Measurements from ENCODE around the gene TMEM150B. TPM values are rescaled to one million over a fixed set of nuclear protein-coding genes. Genes with fewer than 3 reads are reported as not detected.

TMEM150B gene
- total RNA-seq, 1 donor from 2014 or later: not detected

- Mint-ChIP-seq H3K4me1 (ENCODE audit: unreplicated experiment) (peaks cover 9% of the 10 kb centered on the region), H3K27ac (ENCODE audit: unreplicated experiment) (no peak overlapping the region), H3K4me3 (ENCODE audit: unreplicated experiment) (no peak overlapping the region), H3K27me3 (ENCODE audit: unreplicated experiment) (peaks cover 38% of the 10 kb centered on the region), H3K9me3 (ENCODE audit: unreplicated experiment) (no peaks in the 10 kb centered on the region), H3K36me3 (ENCODE audit: low read depth, unreplicated experiment) (no peaks in the 10 kb centered on the region)
- TF ChIP-seq CTCF (IDR thresholded peaks at IDR 0.05; ENCODE audit: unreplicated experiment): no peak
- DNase-seq (ENCODE audit: low spot score): no peak
Observed at GRCh38 chr19:55352549-55353145, 27.5 kb upstream of the TMEM150B start.

GRCh38 chr19:55352040-55352439 is 26.9 kb upstream of the TMEM150B start:
- peaks cover 9% of the 10 kb centered on the region for H3K4me1 Mint-ChIP-seq (ENCODE audit: unreplicated experiment)
- no peaks in the 10 kb centered on the region for H3K36me3 Mint-ChIP-seq (ENCODE audit: low read depth, unreplicated experiment)
- peaks cover 33% of the 10 kb centered on the region for H3K27me3 Mint-ChIP-seq (ENCODE audit: unreplicated experiment)

GRCh38 chr19:55350620-55351315 is 25.6 kb upstream of the TMEM150B start:
- peak overlapping the region; percentile 51 for H3K4me3 Mint-ChIP-seq (ENCODE audit: unreplicated experiment)
- H3K4me1 Mint-ChIP-seq (ENCODE audit: unreplicated experiment): peaks cover 9% of the 10 kb centered on the region
- no peaks in the 10 kb centered on the region for H3K36me3 Mint-ChIP-seq (ENCODE audit: low read depth, unreplicated experiment)
- no peak for DNase-seq (ENCODE audit: low spot score)
- H3K27me3 Mint-ChIP-seq (ENCODE audit: unreplicated experiment): peaks cover 30% of the 10 kb centered on the region
- TF ChIP-seq CTCF (IDR thresholded peaks at IDR 0.05; ENCODE audit: unreplicated experiment): no peak
- H3K9me3 Mint-ChIP-seq (ENCODE audit: unreplicated experiment): no peaks in the 10 kb centered on the region
- H3K27ac Mint-ChIP-seq (ENCODE audit: unreplicated experiment): no peak overlapping the region

More at GRCh38 chr19:55352040-55352439, 26.9 kb upstream of the TMEM150B start:
- DNase-seq (ENCODE audit: low spot score): no peak
- no peaks in the 10 kb centered on the region for H3K9me3 Mint-ChIP-seq (ENCODE audit: unreplicated experiment)
- no peak overlapping the region for H3K4me3 Mint-ChIP-seq (ENCODE audit: unreplicated experiment)
- H3K27ac Mint-ChIP-seq (ENCODE audit: unreplicated experiment): no peak overlapping the region
- no peak for TF ChIP-seq CTCF (IDR thresholded peaks at IDR 0.05; ENCODE audit: unreplicated experiment)

DNA sequence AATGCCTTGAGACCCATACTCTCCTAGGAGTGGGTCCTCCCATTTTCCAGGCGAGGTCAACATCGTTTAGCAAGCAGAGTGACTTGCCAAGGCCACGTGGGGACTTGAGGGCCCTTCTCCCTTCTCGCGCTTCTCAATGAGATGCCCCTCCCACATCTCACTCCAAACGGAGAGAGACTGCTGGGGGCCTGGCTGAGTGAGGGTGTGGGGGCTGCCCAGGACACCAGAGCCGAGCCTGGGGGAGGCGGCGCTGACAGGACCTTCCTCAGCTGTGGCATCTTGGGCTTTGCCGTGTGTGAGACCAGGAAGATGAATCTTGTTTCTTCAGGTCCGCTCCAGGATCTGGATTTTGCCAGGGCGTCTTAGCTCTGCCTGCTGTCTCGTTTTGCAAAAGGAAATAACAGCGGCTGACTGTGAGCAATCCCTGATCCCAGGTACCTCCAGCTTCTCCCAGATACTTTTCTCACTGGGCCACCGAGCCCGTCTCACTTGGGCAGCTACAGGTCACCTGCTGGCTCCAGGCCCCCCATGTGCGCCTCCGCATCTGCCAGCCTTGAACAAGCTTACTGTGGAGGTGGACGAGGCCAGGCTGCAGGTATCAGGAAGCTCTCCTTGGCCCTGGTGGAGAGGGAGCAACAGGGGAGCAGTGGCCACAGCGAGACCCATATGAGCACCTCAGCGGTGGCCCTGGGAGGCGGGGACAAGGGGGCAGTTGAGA is 23.3 kb upstream of the TMEM150B start:
- Mint-ChIP-seq H3K4me1 (ENCODE audit: unreplicated experiment) (peaks cover 9% of the 10 kb centered on the region), H3K4me3 (ENCODE audit: unreplicated experiment) (no peak overlapping the region), H3K9me3 (ENCODE audit: unreplicated experiment) (no peaks in the 10 kb centered on the region), H3K27me3 (ENCODE audit: unreplicated experiment) (peaks cover 28% of the 10 kb centered on the region), H3K36me3 (ENCODE audit: low read depth, unreplicated experiment) (peaks cover 4% of the 10 kb centered on the region), H3K27ac (ENCODE audit: unreplicated experiment) (peak overlapping the region; percentile 18)
- no peak for TF ChIP-seq CTCF (IDR thresholded peaks at IDR 0.05; ENCODE audit: unreplicated experiment)
- DNase-seq (ENCODE audit: low spot score): no peak

All from endothelial cell (in vitro differentiated cells).